GM18498 (cell line): Measurements from ENCODE around the gene EMILIN2.
"Not testable (repeated sequence)": the region's sequence is repeated elsewhere in the genome, so short reads cannot be mapped to it uniquely, and the experiment has no call there.

ENCODE experiments used
- ATAC-seq: cut with Tn5 transposase; IDR thresholded peaks from one replicate; pipeline ENCODE4 v1.9.1; 2021; ENCODE audit warnings: mild to moderate bottlenecking, moderate library complexity; ENCODE audit not compliant: unreplicated experiment

Gene EMILIN2

DNA sequence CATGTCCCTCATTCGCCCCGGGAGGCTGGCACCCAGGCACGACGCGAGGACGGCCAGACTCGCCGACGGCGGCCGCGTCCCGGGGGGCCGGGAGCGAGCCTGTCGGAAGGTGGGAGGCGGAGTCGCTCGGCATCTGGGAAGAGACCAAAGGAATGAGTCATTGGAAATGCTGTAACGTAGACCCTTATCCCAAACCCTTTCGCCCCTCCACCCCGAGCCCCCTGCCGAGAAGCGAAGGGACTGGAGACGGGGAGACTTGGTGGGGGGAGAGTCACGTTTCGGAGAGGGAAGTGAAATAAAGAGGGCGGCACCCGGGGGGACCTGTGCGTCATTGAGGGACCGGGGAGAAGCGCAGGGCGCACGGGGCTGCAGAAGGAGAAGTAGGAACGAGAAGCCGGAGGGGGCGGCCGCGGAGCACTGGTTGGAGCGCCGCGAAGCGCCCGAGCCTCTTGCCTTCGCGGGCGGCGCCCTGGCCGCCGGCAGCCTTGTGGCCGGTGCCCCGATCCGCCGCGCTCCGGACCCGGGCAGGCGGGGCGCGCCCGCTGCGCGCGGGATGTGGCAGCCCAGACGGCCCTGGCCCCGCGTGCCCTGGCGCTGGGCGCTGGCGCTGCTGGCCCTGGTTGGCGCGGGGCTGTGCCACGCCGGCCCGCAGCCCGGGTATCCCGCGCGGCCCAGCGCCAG, at the start of gene EMILIN2:
TSS of gene EMILIN2 (plus strand) at position 371 of the 681 bp plus-strand sequence. CDS start at position 554, 183 bp downstream.
- peak; percentile 49 for ATAC-seq

DNA sequence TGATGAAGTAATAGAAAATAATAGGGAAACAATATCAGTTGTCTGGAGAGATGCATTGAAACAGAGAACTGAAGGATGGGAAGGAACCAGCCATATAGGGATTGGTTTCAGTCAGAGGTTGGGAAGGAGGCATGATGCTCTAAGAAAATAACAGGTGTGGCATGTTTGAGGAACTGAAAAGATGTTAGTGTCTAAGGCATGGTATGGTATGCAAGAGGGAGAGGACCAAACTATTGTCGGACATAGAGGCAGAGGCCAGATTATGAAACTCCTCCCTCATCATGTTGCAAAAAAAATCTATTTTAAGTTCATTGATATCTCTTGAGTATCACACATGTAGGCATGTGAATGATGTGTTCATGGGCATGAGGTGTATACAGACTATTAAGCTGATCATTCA, 48.9 kb upstream of the EMILIN2 start:
- no peak for ATAC-seq

DNA sequence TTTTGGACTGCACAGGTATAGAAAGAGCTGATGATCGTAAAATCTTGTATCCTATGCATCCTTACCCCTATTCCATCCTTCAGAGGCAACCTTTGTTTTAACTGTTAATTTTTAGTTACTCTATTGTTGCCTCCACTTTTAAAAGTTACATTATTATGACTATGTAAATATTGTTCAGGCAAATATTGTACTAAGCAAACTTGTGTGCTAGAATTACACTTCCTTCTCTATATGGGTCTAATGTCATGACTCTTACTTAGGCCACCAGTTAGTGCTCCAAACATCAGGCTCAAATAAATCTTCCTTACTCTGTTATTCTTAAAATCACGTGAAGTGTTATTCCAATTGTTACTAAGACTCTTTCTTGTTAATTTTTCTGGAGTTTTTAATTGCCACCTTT, 47.4 kb upstream of the EMILIN2 start:
- no peak for ATAC-seq

DNA sequence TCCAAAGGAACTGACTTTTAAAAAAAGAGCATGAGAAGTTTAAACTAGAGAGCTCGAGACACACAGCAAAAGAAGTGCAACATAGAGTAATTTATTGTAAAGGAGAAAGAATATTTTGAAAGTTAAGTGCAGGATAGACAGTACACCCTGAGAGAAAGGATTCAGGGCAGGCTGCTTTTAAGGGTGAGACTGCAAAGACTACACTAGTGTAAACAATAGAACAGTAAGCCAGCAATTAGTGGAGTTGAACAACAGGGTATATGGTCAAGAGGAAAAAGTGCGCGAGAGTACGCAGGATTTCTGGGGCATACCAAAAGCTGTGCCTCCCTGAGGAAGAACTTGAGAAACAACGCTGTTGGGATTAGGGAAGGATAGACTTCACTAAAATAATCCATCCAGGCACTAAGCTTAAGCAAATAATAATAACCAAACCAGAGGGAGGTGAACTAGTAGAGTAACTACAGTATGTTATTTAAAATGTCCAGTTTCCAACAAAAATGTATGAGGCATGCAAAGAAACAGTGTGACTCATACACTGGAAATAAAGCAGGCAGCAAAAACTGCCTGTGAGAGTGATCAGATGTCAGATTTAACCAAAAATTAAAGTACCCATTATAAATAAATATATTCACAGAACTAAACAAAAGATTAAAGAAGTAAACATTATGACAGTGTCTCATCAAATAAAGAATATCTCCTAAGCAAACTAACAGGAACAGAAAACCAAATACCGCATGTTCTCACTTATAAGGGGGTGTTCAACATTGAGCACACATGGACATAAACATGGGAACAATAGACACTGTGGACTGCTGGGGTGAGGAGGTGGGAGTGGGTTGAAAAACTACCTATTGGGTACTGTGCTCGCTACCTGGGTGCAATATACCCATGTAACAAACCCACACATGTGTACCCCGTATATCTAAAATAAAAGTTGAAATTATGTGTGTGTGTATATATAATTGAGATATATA, 40.5 kb upstream of the EMILIN2 start:
- no peak for ATAC-seq

DNA sequence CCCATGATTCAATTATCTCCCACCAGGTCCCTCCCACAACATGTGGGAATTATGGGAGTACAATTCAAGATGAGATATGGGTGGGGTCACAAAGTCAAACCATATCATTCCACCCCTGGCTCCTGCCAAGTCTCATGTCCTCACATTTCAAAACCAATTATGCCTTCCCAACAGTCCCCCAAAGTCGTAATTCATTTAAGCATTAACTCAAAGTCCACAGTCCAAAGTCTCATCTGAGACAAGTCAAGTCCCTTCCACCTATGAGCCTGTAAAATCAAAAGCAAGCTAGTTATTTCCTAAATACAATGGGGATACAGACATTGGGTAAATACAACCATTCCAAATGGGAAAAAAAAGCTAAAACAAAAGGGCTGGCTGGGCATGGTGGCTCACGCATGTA, 38.2 kb upstream of the EMILIN2 start:
- ATAC-seq, result not testable (repeated sequence)

DNA sequence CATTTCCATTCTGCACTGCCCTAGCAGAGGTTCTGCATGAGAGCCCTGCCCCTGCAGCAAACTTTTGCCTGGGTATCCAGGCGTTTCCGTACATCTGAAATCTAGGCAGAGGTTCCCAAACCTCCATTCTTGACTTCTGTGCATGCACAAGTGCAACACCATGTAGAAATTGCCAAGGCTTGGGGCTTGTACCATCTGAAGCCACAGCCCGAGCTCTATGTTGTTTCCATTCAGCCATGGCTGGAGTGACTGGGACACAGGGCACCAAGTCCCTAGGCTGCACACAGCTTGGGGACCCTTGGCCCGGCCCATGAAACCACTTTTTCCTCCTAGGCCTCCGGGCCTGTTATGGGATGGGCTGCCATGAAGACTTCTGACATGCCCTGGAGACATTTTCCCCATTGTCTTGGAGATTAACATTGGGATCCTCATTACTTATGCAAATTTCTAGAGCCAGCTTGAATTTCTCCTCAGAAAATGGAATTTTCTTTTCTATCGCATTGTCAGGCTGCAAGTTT, 37.1 kb upstream of the EMILIN2 start:
- not testable (repeated sequence) for ATAC-seq

DNA sequence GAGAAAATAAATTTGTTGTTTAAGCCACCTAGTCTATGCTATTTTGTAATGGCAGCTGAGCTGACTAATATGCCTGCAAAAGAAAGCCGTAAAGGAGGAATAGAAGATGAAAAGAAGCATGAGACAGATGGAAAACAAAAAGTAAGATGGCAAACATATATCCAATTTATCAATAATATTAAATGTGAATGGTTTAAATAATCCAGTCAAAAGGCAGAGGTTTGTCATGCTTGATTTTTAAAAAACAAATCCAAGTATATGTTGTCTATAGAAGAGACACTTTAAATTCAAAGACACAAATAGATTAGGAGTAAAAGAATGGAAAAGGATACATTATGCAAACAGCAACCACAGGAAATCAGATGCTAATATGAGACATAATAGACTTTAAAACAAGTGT, 35.4 kb upstream of the EMILIN2 start:
- no peak for ATAC-seq

DNA sequence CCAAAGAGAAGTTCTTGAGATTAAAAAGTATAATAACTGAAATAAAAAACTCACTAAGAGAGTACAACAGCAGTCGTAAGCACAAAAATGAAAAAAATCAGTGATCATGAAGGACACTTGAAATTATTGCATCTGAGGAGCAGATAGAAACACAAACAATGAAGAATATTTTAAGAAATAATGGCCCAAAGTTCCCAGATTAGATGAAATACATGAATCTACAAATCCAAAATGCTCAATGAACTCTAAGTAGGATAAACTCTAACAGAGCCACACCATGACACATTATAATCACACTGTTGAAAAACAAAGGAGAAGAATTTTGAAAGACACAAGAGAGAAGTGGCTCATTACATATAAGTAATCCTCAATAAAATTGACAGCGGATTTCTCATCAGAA, 31.9 kb upstream of the EMILIN2 start:
- no peak for ATAC-seq

DNA sequence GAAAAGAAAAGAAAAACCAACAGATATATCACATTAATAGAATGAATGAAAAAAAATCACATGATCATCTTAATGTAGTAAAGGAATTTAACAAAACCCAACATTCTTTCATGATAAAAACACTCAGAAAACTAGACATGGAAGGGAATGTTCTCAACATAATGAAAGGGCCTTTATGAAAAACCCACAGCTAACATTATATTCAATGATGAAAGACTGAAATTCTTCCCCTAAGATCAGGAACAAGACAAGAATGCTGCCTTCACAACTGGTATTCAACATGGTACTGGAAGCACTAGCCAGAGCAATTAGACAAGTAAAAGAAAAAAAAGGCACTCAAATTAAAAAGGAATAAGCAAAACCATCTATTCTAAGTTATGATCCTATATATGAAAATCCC, 28.5 kb upstream of the EMILIN2 start:
- no peak for ATAC-seq

DNA sequence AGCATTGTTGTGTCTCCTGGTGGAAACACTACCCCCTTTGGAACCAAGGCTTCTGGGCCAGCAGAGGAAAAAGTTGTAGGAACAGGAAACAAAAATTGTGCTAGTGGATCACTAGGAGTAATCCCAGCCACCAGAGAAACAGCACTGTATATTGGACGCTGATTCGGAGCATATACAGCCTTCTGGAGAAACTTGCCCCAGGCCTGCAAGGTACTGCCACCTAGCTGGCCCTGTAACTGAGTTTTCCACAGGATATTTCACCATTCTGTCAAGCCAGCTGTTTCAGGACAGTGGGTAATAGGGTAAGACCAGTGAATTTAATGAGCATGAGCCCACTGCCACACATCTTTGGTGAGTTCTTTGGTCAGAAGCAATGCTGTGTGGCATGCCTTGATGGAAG, 25.1 kb upstream of the EMILIN2 start:
- ATAC-seq, result no peak

DNA sequence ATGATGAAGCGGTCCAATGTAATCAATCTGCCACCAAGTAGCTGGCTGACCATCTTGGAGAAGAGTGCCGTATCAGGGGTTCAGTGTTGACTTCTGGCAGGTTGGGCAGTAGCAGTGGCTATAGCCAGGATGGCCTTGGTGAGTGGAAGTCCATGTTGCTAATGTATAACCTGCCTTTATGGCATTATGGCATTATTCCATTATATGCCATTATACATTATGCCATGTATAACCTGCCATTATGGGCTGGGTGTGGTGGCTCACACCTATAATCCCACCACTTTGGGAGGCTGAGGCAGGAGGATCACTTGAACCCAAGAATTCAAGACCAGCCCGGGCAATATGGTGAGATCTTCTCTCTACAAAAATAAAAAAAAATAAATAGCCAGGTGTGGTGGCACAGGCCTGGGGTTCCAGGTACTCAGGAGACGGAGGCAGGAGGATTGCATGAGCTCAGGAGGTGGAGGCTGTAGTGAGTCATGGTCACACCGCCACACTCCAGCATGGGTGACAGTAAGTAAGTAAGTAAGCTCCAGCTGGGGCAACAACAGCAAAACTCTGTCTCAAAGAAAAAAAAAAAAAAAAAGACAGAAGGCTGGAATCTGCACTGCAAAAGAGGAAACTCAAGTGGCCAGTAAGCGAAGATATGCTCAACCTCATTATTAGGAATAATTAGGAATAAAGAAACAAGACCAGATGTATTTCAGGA, 24.4 kb upstream of the EMILIN2 start:
- no peak for ATAC-seq

DNA sequence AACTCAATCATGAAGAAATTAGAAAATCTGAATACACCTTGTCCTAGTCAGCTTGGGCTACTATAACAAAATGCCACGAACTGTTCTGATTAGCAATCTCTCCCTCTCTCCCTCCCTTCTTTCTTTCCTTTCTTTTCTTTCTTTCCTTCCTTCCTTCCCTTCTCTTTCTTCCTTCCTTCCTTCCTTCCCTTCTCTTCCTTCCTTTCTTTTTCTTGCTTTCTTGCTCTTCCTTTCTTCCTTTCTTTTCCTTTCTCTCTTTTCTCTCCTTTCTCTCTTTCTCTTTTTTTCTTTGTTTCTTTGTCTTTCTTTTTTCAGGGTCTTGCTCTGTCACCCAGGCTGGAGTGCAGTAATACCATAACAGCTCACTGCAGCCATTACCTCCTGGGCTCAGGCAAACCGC, 23.6 kb upstream of the EMILIN2 start:
- ATAC-seq, result no peak

DNA sequence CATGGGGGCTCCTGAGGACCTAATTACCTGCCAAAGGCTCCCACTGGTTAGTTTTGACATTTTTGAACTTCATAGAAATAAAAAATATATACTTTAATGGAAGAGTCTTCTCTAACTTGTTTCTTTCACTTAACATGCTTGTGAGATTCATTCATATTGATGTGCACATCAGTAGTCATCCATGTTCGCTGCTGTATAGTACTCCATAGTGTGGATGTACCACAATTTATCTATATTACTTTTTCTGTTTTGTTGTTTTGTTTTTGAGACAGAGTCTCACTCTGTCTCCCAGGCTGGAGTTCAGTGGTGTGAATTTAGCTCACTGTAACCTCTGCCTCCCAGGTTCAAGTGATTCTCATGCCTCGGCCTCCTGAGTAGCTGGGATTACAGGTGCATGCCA, 22.8 kb upstream of the EMILIN2 start:
- ATAC-seq, result no peak

DNA sequence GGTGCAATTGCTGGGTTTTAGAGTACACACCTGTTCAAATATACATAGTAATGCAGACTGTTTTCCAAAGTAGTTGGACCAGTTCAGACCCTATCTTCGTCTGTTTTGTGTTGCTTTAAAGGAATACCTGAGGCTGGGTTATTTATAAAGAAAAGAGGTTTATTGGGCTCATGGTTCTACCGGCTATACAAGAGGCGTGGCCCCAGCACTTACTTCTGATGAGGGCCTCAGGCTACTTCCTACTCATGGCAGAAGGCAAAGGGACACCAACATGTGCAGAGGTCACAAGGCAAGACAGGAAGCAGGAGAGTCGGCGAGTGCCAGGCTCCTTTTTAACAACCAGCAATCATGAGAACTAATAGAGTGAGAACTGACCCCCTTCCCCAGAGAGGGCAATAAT, 21.9 kb upstream of the EMILIN2 start:
- no peak for ATAC-seq

DNA sequence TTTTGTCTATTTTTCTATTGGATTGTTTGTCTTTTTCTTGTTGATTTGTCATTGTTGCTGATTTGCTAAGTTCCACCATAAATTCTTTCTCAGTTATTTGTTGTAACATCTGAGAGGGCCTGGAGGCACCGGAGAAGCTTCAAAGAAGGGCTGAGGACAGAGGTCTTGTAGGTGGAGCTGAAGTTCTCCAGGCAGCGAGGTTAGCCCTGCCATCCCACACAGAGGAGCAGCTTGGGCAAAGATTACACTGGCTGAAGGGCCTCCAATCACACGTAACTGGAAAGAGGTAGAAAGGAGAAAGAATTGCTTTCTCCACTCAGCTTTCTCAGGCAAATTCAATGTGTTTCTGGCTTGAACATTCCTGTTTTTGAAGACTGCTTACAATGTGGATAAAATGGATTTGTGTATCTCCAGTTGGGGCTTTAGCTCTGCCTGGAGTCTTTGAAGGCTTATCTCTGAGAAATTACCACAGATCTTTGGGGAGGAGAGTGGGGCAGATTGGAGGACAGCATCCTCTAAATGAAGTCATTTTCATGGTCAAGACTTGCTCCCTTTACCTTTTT, 21.1 kb upstream of the EMILIN2 start:
- no peak for ATAC-seq

DNA sequence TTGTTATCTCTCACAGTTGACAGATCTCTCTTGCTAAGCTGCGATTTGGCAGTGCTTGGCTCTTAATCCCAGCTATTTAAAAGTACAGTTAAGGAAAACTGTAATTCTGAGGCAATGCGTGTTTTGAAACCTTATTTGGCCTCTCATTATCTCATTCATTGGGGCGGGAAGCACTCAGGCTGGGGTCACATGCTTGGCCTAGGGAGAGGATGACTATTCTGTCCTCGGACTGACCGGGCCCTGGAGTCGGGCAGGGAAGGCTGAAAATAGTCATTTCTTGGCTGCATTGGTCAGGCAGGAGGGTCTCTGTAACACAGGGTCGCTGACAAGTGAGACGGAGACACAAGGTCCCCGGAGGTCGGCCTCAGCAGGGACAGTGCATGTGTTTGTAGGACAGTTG, 20.2 kb upstream of the EMILIN2 start:
- no peak for ATAC-seq

DNA sequence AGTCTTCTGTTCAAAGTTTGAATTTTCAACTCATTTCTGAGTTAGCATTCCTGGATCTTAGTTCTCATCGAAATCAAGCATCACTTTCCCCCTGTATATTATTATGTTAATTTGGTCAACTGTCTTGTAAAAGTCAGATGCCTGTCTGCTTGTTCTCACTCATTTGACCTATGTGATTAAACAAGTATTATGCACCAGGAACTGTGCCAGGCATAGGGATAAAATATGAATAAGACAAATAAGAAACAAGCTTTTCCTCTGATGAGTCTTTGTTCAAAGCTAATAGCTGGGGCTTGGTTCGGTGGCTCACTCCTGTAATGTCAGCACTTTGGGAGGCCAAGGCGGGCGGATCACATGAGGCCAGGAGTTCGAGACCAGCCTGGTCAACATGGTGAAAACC, 19.7 kb upstream of the EMILIN2 start:
- ATAC-seq, result no peak

DNA sequence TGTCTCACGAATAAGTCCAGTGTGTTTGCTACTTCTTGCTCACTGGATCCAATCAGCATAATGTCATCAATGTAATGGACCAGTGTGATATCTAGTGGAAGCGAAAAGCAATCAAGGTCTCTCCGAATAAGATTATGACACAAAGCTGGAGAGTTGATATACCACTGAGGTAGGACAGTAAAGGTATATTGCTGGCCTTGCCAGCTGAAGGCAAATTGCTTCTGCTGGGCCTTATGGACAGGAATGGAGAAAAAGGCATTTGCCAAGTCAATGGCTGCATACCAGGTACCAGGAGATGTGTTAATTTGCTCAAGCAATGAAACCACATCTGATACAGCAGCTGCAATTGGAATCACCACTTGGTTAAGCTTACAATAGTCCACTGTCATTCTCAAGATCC, 10.7 kb upstream of the EMILIN2 start:
- ATAC-seq, result not testable (repeated sequence)

DNA sequence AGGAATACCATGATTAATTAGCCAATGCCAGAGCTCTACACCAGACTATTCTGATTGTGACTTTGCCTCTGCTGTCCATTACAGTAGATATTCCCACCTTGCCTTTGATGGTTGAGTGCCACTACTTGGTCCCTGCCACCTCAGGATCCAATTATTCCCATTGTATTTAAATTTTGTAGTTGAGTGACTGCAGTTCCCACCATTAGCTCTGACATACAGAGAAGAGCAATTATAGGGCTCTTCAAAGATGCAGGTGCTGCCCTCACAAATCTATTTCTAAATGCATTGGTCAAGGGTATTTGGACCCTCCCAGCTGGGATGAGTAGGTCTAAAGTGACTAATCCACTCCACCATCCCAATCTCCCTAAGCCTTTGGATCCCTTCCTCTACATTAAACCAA, 9.5 kb upstream of the EMILIN2 start:
- not testable (repeated sequence) for ATAC-seq

DNA sequence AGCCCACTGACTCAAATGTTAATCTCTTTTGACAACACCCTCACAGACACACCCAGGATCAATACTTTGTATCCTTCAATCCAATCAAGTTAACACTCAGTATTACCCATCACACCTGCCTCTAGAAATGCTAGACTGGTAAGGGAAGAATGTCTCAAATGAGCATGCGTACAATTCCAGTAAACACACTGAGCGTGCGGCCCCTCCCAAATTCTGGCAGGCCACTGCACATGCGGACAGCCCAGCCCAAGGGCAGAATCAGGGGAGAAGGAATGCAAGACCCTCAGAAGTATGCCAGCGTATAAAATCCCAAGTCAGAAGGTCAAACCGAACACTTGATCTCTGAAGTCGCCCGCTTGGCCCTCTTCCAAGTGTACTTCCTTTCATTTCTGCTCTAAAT, 7.6 kb upstream of the EMILIN2 start:
- ATAC-seq, result no peak

DNA sequence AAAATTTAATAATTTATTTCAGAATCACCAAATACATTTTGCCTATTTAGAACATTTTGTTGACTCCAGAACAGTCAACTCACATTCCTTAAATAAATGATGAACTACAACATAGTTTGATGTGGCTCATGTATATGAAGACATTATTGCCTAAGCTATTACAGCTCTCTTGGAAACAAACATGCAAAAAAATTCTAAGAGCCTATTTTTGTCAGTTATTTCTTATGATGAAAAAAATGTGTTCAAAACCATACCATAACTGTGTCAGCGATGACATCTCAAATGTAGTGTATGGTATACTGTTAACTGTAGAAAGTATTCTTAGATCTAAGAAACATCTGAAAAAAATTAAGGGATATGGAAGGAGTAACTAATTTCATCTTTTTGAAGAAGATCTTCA, 6.3 kb upstream of the EMILIN2 start:
- no peak for ATAC-seq
